Measurements from ENCODE around the gene PHLDA3. TPM values are rescaled to one million over a fixed set of nuclear protein-coding genes. Genes with fewer than 3 reads are reported as not detected.

PHLDA3 gene
- total and polyA plus RNA-seq, 2 of the 13 experiments (the other 11 are each of a cell fraction or from before 2014, with no cell fraction given): 16.7 to 33.6 TPM

DNA sequence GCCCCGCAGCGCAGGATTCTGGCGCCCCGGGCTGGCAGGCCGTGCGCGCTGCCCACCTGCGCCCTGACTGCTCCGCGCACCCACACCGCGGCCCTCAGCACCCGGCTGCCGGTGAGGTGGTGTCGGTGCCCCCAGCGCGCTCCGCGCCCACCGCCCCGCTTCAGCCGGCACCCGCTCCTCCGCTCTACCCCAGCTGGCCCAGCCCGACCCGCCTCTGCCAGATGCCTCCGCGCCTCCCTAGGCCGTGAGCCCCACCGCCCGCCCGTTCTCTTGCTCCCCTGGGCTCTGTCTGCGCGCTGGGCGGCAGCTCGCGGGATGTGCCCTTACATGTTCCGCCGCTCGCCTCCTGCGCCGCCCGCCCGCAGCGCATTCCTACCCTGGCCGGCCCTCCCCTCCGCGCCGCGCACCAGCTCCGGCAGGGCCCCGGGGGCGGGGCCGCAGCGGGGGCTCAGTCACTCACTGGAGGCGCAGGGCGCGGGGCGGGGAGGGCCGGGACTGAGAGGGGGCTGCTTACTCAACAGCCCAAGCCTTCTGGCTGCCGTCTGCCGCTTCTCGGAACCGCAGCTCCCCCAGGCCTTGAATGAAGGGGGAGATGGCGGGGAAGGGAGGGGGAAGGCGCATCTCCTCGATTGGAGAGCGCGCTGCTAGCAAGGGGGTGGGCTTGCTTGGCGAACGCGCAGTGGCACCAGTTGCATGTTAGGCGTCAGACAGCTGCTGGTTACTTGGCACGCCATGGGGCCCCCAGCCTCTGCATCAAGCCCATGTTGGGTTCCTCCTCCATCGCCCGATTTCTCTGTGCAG is at the start of gene PHLDA3 (continued):
- TF ChIP-seq, protein P1, sequence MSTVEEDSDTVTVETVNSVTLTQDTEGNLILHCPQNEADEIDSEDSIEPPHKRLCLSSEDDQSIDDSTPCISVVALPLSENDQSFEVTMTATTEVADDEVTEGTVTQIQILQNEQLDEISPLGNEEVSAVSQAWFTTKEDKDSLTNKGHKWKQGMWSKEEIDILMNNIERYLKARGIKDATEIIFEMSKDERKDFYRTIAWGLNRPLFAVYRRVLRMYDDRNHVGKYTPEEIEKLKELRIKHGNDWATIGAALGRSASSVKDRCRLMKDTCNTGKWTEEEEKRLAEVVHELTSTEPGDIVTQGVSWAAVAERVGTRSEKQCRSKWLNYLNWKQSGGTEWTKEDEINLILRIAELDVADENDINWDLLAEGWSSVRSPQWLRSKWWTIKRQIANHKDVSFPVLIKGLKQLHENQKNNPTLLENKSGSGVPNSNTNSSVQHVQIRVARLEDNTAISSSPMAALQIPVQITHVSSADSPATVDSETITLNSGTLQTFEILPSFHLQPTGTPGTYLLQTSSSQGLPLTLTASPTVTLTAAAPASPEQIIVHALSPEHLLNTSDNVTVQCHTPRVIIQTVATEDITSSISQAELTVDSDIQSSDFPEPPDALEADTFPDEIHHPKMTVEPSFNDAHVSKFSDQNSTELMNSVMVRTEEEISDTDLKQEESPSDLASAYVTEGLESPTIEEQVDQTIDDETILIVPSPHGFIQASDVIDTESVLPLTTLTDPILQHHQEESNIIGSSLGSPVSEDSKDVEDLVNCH (CRISPR knock-in tag; IDR thresholded peaks at IDR 0.05): no peak
- TF ChIP-seq CENPX (CRISPR knock-in tag; IDR thresholded peaks at IDR 0.05): no peak
- TF ChIP-seq, protein P2, sequence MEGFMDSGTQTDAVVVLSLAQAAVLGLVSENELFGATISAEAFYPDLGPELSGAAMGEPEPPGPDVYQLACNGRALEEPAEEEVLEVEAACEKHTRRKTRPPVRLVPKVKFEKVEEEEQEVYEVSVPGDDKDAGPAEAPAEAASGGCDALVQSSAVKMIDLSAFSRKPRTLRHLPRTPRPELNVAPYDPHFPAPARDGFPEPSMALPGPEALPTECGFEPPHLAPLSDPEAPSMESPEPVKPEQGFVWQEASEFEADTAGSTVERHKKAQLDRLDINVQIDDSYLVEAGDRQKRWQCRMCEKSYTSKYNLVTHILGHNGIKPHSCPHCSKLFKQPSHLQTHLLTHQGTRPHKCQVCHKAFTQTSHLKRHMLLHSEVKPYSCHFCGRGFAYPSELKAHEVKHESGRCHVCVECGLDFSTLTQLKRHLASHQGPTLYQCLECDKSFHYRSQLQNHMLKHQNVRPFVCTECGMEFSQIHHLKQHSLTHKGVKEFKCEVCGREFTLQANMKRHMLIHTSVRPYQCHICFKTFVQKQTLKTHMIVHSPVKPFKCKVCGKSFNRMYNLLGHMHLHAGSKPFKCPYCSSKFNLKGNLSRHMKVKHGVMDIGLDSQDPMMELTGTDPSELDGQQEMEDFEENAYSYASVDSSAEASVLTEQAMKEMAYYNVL (CRISPR knock-in tag; IDR thresholded peaks at IDR 0.05; ENCODE audit: borderline replicate concordance): no peak
- TF ChIP-seq ZFP36 (IDR thresholded peaks at IDR 0.05; ENCODE audit: borderline replicate concordance, low read depth, low read length, partially characterized antibody): no peak
- TF ChIP-seq, protein P3, sequence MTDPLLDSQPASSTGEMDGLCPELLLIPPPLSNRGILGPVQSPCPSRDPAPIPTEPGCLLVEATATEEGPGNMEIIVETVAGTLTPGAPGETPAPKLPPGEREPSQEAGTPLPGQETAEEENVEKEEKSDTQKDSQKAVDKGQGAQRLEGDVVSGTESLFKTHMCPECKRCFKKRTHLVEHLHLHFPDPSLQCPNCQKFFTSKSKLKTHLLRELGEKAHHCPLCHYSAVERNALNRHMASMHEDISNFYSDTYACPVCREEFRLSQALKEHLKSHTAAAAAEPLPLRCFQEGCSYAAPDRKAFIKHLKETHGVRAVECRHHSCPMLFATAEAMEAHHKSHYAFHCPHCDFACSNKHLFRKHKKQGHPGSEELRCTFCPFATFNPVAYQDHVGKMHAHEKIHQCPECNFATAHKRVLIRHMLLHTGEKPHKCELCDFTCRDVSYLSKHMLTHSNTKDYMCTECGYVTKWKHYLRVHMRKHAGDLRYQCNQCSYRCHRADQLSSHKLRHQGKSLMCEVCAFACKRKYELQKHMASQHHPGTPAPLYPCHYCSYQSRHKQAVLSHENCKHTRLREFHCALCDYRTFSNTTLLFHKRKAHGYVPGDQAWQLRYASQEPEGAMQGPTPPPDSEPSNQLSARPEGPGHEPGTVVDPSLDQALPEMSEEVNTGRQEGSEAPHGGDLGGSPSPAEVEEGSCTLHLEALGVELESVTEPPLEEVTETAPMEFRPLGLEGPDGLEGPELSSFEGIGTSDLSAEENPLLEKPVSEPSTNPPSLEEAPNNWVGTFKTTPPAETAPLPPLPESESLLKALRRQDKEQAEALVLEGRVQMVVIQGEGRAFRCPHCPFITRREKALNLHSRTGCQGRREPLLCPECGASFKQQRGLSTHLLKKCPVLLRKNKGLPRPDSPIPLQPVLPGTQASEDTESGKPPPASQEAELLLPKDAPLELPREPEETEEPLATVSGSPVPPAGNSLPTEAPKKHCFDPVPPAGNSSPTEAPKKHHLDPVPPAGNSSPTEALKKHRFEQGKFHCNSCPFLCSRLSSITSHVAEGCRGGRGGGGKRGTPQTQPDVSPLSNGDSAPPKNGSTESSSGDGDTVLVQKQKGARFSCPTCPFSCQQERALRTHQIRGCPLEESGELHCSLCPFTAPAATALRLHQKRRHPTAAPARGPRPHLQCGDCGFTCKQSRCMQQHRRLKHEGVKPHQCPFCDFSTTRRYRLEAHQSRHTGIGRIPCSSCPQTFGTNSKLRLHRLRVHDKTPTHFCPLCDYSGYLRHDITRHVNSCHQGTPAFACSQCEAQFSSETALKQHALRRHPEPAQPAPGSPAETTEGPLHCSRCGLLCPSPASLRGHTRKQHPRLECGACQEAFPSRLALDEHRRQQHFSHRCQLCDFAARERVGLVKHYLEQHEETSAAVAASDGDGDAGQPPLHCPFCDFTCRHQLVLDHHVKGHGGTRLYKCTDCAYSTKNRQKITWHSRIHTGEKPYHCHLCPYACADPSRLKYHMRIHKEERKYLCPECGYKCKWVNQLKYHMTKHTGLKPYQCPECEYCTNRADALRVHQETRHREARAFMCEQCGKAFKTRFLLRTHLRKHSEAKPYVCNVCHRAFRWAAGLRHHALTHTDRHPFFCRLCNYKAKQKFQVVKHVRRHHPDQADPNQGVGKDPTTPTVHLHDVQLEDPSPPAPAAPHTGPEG (CRISPR knock-in tag; IDR thresholded peaks at IDR 0.05): peak; percentile 92
- TF ChIP-seq, protein P4, sequence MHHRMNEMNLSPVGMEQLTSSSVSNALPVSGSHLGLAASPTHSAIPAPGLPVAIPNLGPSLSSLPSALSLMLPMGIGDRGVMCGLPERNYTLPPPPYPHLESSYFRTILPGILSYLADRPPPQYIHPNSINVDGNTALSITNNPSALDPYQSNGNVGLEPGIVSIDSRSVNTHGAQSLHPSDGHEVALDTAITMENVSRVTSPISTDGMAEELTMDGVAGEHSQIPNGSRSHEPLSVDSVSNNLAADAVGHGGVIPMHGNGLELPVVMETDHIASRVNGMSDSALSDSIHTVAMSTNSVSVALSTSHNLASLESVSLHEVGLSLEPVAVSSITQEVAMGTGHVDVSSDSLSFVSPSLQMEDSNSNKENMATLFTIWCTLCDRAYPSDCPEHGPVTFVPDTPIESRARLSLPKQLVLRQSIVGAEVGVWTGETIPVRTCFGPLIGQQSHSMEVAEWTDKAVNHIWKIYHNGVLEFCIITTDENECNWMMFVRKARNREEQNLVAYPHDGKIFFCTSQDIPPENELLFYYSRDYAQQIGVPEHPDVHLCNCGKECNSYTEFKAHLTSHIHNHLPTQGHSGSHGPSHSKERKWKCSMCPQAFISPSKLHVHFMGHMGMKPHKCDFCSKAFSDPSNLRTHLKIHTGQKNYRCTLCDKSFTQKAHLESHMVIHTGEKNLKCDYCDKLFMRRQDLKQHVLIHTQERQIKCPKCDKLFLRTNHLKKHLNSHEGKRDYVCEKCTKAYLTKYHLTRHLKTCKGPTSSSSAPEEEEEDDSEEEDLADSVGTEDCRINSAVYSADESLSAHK (CRISPR knock-in tag; IDR thresholded peaks at IDR 0.05; ENCODE audit: borderline replicate concordance): no peak
- no peak for TF ChIP-seq SRSF9 (IDR thresholded peaks at IDR 0.05; ENCODE audit: borderline replicate concordance, insufficient read depth, low read depth, low read length, poor library complexity, severe bottlenecking)
- TF ChIP-seq, protein P5, sequence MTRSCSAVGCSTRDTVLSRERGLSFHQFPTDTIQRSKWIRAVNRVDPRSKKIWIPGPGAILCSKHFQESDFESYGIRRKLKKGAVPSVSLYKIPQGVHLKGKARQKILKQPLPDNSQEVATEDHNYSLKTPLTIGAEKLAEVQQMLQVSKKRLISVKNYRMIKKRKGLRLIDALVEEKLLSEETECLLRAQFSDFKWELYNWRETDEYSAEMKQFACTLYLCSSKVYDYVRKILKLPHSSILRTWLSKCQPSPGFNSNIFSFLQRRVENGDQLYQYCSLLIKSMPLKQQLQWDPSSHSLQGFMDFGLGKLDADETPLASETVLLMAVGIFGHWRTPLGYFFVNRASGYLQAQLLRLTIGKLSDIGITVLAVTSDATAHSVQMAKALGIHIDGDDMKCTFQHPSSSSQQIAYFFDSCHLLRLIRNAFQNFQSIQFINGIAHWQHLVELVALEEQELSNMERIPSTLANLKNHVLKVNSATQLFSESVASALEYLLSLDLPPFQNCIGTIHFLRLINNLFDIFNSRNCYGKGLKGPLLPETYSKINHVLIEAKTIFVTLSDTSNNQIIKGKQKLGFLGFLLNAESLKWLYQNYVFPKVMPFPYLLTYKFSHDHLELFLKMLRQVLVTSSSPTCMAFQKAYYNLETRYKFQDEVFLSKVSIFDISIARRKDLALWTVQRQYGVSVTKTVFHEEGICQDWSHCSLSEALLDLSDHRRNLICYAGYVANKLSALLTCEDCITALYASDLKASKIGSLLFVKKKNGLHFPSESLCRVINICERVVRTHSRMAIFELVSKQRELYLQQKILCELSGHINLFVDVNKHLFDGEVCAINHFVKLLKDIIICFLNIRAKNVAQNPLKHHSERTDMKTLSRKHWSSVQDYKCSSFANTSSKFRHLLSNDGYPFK (CRISPR knock-in tag; IDR thresholded peaks at IDR 0.05; ENCODE audit: borderline replicate concordance): no peak
- TF ChIP-seq ZBTB20 (CRISPR knock-in tag; IDR thresholded peaks at IDR 0.05; ENCODE audit: borderline replicate concordance, low read depth): no peak; the same call in 1 of the 2 replicates
- peak; percentile 29; the same call in 1 of the 2 replicates for TF ChIP-seq ZNF747 (CRISPR knock-in tag; IDR thresholded peaks at IDR 0.05; ENCODE audit: borderline replicate concordance)
